Activated B cell treated with CpG ODN at 0.5 μM for 24 hours (primary cell): Measurements from ENCODE around the gene IGDCC3. TPM values are rescaled to one million over a fixed set of nuclear protein-coding genes. Genes with fewer than 3 reads are reported as not detected.

ENCODE experiments used
- ATAC-seq: fragments of 200-7000 bp; cut with Tn5 transposase; one replicate; pipeline ENCODE4 v1.10.0; 2021; ENCODE audit warnings: low read depth, mild to moderate bottlenecking, moderate library complexity
- CTCF ChIA-PET: fragments of 350-600 bp; sonication (Branson Sonifier 250); formaldehyde crosslinking; loops from one replicate; lab custom pipeline; 2021; ENCODE audit warnings: antibody characterized with exemption; lab: Charles Lee
- POLR2A ChIA-PET: fragments of 350-600 bp; sonication (Branson Sonifier 250); formaldehyde crosslinking; loops from one replicate; lab custom pipeline; 2021; ENCODE audit warnings: antibody characterized with exemption; lab: Charles Lee
- DNase-seq: peaks from one replicate; pipeline ENCODE4 v3.0.0; 2022
- H3K27ac Mint-ChIP-seq: one replicate; pipeline ENCODE4 v1.8.0; 2020; ENCODE audit warnings: mixed read lengths
- H3K27me3 Mint-ChIP-seq: one replicate; pipeline ENCODE4 v1.8.0; 2021; ENCODE audit warnings: mixed read lengths
- H3K36me3 Mint-ChIP-seq: one replicate; pipeline ENCODE4 v1.8.0; 2021; ENCODE audit warnings: low read depth, mixed read lengths
- H3K4me1 Mint-ChIP-seq: one replicate; pipeline ENCODE4 v1.8.0; 2021; ENCODE audit warnings: mixed read lengths
- H3K4me3 Mint-ChIP-seq: one replicate; pipeline ENCODE4 v1.8.0; 2020; ENCODE audit warnings: mild to moderate bottlenecking, mixed read lengths
- H3K9me3 Mint-ChIP-seq: one replicate; pipeline ENCODE4 v1.8.0; 2020; ENCODE audit warnings: mixed read lengths
- intact Hi-C: fragments of 100-400 bp; cut with micrococcal nuclease; formaldehyde crosslinking; loops from one replicate; pipeline ENCODE4 v1.15.1; 2024
- total RNA-seq: library from RNA; stranded (reverse); gene quantifications from 2 replicates; pipeline ENCODE4 v1.2.3, GENCODE V29; 2022
- TF ChIP-seq, protein P1 (sequence below): fragments of 200-600 bp; IDR thresholded peaks from one replicate; pipeline ENCODE4 v1.8.0; 2022; ENCODE audit warnings: antibody characterized with exemption, mild to moderate bottlenecking

The IGDCC3 gene
- total RNA-seq, 1 donor from 2014 or later, result not detected

- intact Hi-C loops, result no loop called here
- ATAC-seq, result no peak
- no peak overlapping the region for H3K27ac Mint-ChIP-seq
- TF ChIP-seq, protein P1, sequence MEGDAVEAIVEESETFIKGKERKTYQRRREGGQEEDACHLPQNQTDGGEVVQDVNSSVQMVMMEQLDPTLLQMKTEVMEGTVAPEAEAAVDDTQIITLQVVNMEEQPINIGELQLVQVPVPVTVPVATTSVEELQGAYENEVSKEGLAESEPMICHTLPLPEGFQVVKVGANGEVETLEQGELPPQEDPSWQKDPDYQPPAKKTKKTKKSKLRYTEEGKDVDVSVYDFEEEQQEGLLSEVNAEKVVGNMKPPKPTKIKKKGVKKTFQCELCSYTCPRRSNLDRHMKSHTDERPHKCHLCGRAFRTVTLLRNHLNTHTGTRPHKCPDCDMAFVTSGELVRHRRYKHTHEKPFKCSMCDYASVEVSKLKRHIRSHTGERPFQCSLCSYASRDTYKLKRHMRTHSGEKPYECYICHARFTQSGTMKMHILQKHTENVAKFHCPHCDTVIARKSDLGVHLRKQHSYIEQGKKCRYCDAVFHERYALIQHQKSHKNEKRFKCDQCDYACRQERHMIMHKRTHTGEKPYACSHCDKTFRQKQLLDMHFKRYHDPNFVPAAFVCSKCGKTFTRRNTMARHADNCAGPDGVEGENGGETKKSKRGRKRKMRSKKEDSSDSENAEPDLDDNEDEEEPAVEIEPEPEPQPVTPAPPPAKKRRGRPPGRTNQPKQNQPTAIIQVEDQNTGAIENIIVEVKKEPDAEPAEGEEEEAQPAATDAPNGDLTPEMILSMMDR, result no peak
- ChIA-PET CTCF (no interaction called here), POLR2A (no interaction called here)
- no peaks in the 10 kb centered on the region for H3K9me3 Mint-ChIP-seq
- no peak overlapping the region for H3K4me3 Mint-ChIP-seq
- peaks cover 12% of the 10 kb centered on the region for H3K4me1 Mint-ChIP-seq
- DNase-seq, result no peak
- peaks cover 37% of the 10 kb centered on the region for H3K27me3 Mint-ChIP-seq
- no peaks in the 10 kb centered on the region for H3K36me3 Mint-ChIP-seq
These were observed 36.0 kb upstream of the IGDCC3 start for GRCh38 chr15:65413760-65414144.

- CTCF ChIA-PET, result interaction anchor here (1.3 kb wide), 1 partner anchor 28 kb away, joined by 3 read pairs; no protein-coding TSS in a partner anchor
- intact Hi-C loops, result no loop called here
These were observed 35.4 kb upstream of the IGDCC3 start for GRCh38 chr15:65413051-65413759.

DNA sequence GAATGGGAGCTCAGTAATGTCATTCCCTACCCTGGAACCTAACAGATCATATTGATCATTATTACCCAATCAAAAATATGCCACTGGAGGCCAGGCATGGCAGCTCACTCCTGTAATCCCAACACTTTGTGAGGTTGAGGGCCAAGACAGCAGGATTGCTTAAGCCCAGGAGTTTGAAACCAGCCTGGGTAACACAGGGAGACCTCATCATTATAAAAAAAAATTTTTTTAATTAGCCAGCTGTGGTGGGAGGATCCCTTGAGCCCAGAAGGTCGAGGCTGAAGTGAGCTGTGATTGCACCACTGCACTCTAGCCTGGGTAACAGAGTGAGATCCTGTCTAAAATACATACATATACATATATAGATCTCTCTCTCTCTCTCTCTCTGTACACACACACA is 34.8 kb upstream of the IGDCC3 start:
- intact Hi-C loops, result no loop called here
- H3K9me3 Mint-ChIP-seq, result no peaks in the 10 kb centered on the region
- H3K36me3 Mint-ChIP-seq, result no peaks in the 10 kb centered on the region
- H3K4me3 Mint-ChIP-seq, result no peak overlapping the region
- no peak overlapping the region for H3K27ac Mint-ChIP-seq
- H3K27me3 Mint-ChIP-seq, result peaks cover 28% of the 10 kb centered on the region
- DNase-seq (no peak), ATAC-seq (no peak)
- CTCF ChIA-PET, result interaction anchor here (1.3 kb wide), 1 partner anchor 27 kb away, joined by 3 read pairs; no protein-coding TSS in a partner anchor
- peaks cover 12% of the 10 kb centered on the region for H3K4me1 Mint-ChIP-seq
- TF ChIP-seq, protein P1, result no peak
- POLR2A ChIA-PET, result no interaction called here

More at GRCh38 chr15:65413051-65413759, 35.4 kb upstream of the IGDCC3 start:
- no peak overlapping the region for H3K4me3 Mint-ChIP-seq
- DNase-seq (no peak), ATAC-seq (no peak)
- H3K4me1 Mint-ChIP-seq, result peaks cover 12% of the 10 kb centered on the region
- peaks cover 33% of the 10 kb centered on the region for H3K27me3 Mint-ChIP-seq
- POLR2A ChIA-PET, result no interaction called here
- no peaks in the 10 kb centered on the region for H3K36me3 Mint-ChIP-seq
- H3K27ac Mint-ChIP-seq, result no peak overlapping the region
- TF ChIP-seq, protein P1, result no peak
- H3K9me3 Mint-ChIP-seq, result no peaks in the 10 kb centered on the region

DNA sequence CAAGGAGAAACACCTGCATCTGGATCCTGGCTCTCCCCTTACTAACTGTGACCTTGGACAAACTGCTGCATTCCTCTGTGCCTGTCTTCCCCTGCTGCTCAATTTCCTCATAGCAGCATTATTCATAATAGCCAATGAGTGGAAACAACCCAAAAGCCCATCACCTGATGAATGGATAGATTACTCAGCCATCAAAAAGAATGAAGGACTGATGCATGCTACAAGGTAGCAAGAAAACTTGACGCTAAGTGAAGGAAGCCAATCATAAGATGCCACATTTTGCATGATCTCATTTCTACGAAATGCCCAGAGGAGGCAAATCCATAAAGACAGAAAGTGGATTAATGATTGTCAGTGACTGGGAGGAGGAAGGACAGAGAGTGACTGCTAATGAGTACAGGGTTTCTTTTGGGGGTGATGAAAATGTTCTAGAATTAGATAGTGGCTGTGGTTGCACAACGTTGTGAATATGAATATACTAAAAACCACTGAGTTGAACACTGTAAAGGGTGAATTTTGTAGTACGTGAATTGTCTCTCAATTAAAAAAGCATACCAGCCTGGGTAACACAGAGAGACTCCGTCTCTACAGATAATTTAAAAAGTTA is 33.8 kb upstream of the IGDCC3 start:
- TF ChIP-seq, protein P1, result no peak
- CTCF ChIA-PET, result no interaction called here
- POLR2A ChIA-PET, result no interaction called here
- Mint-ChIP-seq H3K4me1 (peaks cover 12% of the 10 kb centered on the region), H3K27me3 (peaks cover 18% of the 10 kb centered on the region), H3K9me3 (no peaks in the 10 kb centered on the region), H3K4me3 (no peak overlapping the region), H3K27ac (no peak overlapping the region), H3K36me3 (no peaks in the 10 kb centered on the region)
- no peak for ATAC-seq
- no peak for DNase-seq
- intact Hi-C loops, result no loop called here

DNA sequence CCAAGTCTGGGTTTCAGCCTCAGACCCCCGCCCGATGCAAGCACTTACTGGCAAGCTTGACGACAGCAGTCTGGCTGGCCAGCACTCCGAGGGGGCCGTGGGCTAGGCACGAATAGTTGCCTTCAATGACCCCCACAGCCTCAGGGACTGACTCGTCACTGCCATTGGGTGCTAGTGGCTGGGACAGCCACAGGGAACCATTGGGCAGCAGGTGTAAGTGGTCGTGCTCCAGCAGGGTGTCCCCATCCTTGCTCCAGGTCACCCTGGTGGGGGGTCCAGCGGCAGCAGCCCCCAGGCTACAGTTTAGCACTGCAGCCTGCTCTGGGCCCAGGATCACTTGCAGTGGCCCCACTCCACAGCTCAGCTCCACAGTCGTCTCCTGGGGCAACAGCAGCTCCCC is 33.2 kb upstream of the IGDCC3 start:
- peaks cover 12% of the 10 kb centered on the region for H3K4me1 Mint-ChIP-seq
- intact Hi-C loops, result no loop called here
- no peak overlapping the region for H3K27ac Mint-ChIP-seq
- DNase-seq (no peak), ATAC-seq (no peak)
- H3K9me3 Mint-ChIP-seq, result no peaks in the 10 kb centered on the region
- POLR2A ChIA-PET, result no interaction called here
- H3K27me3 Mint-ChIP-seq, result peaks cover 17% of the 10 kb centered on the region
- CTCF ChIA-PET, result no interaction called here
- TF ChIP-seq, protein P1, result no peak
- no peak overlapping the region for H3K4me3 Mint-ChIP-seq
- no peaks in the 10 kb centered on the region for H3K36me3 Mint-ChIP-seq
